Cardiac muscle cell (in vitro differentiated cells and primary cell): Measurements from ENCODE around the gene MAPK4. TPM values are rescaled to one million over a fixed set of nuclear protein-coding genes. Genes with fewer than 3 reads are reported as not detected.
A peak's percentile ranks its signal among the peaks of the same experiment; 100 is the strongest.

ENCODE experiments used
- DNase-seq, 2 donors: peaks; one replicate each; pipeline versions ENCODE4 v3.0.0 to v3.0.0-alpha.2; 2010 to 2017; ENCODE audit warnings: low read depth in 1 of 2, low spot score in 1 of 2
- H3K27ac ChIP-seq: fragments of 200-600 bp; sonication (generic); 2 replicates; pipeline ENCODE4 v1.5.1; 2016
- H3K27me3 ChIP-seq: fragments of 200-600 bp; sonication (generic); 2 replicates; pipeline ENCODE4 v1.6.0; 2016; ENCODE audit warnings: control low read depth
- H3K36me3 ChIP-seq: fragments of 200-600 bp; sonication (generic); 2 replicates; pipeline ENCODE4 v1.5.1; 2016; ENCODE audit warnings: control low read depth
- H3K4me1 ChIP-seq: fragments of 200-600 bp; sonication (generic); 2 replicates; pipeline ENCODE4 v1.8.1; 2017; ENCODE audit warnings: low read depth, mild to moderate bottlenecking, mixed run types
- H3K4me3 ChIP-seq: fragments of 200-600 bp; sonication (generic); 2 replicates; pipeline ENCODE4 v1.5.1; 2016; ENCODE audit warnings: mild to moderate bottlenecking
- H3K9me3 ChIP-seq: fragments of 200-600 bp; sonication (generic); 2 replicates; pipeline ENCODE4 v1.5.1; 2017; ENCODE audit warnings: low read depth, mild to moderate bottlenecking, control low read depth
- polyA plus RNA-seq: library from polyadenylated mRNA; unstranded; fragments of >200 nt; fragmentation: Nextera tagmentation; extraction: Ambion mirVana; gene quantifications from 2 replicates; pipeline ENCODE4 v1.2.1, GENCODE V29; 2016
- total RNA-seq: library from RNA; depleted of rRNA; stranded (reverse); fragments of >200 nt; gene quantifications from 2 replicates; pipeline ENCODE4 v1.2.3, GENCODE V29; 2016
- TF ChIP-seq, protein P1 (sequence below): IDR thresholded peaks from 2 replicates; pipeline ENCODE4 v1.5.1; 2012; ENCODE audit warnings: low read depth, mild to moderate bottlenecking, low read length

MAPK4 gene
- total and polyA plus RNA-seq, 2 experiments from 2014 or later, result 36.9 to 68.9 TPM

- H3K4me3 ChIP-seq, result no peak overlapping the region
- TF ChIP-seq, protein P1, sequence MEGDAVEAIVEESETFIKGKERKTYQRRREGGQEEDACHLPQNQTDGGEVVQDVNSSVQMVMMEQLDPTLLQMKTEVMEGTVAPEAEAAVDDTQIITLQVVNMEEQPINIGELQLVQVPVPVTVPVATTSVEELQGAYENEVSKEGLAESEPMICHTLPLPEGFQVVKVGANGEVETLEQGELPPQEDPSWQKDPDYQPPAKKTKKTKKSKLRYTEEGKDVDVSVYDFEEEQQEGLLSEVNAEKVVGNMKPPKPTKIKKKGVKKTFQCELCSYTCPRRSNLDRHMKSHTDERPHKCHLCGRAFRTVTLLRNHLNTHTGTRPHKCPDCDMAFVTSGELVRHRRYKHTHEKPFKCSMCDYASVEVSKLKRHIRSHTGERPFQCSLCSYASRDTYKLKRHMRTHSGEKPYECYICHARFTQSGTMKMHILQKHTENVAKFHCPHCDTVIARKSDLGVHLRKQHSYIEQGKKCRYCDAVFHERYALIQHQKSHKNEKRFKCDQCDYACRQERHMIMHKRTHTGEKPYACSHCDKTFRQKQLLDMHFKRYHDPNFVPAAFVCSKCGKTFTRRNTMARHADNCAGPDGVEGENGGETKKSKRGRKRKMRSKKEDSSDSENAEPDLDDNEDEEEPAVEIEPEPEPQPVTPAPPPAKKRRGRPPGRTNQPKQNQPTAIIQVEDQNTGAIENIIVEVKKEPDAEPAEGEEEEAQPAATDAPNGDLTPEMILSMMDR, result no peak
- H3K27me3 ChIP-seq, result no peaks in the 10 kb centered on the region
- DNase-seq, result no peak
- H3K4me1 ChIP-seq, result peaks cover 28% of the 10 kb centered on the region
- no peaks in the 10 kb centered on the region for H3K36me3 ChIP-seq
- peak overlapping the region; percentile 50 for H3K27ac ChIP-seq
- no peaks in the 10 kb centered on the region for H3K9me3 ChIP-seq
Observed at GRCh38 chr18:50749945-50750344, 190.1 kb downstream of the MAPK4 start.

DNA sequence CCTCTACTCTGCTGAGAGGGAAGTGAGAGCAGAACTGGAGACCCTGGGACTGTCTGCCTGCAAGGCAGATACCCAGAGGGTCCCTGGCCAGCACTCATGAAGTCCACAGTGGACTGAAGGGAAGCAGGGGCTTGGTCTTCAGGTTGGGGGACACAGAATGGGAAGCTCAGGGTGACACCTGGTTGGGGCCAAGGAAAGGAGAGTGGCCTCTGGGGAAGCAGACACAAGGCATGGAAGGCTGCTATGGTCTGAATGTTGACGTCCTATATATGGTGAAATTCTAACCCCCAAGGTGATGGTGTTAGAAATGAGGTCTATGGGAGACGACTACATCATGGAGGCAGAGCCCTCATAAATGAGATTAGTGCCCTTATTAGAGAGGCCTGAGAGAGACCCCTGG, 190.7 kb downstream of the MAPK4 start:
- H3K9me3 ChIP-seq, result no peaks in the 10 kb centered on the region
- H3K27me3 ChIP-seq, result no peaks in the 10 kb centered on the region
- H3K4me1 ChIP-seq, result peaks cover 28% of the 10 kb centered on the region
- no peaks in the 10 kb centered on the region for H3K36me3 ChIP-seq
- no peak overlapping the region for H3K27ac ChIP-seq
- no peak for DNase-seq
- TF ChIP-seq, protein P1, result no peak
- H3K4me3 ChIP-seq, result no peak overlapping the region

DNA sequence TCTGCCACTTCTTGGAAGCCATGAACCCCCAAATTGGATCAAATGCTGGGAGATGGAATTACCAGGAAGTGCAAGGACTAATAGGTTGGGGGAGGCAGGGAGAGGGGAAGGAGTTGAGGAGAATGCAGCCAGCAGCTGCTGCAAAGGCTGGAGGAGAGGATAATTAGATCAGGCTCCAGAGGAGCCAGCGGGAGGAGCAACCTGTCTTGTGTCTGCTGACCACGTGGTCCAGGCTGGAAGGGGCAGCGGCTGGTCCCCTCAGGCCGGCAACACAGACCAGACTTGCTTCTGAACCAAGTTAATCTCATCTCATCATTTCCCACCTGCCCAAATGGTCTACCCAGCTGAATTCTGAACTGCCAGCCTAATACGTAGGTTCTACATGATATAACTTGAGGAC, 191.6 kb downstream of the MAPK4 start:
- Histone ChIP-seq H3K27me3 (no peaks in the 10 kb centered on the region), H3K27ac (no peak overlapping the region), H3K4me1 (peaks cover 22% of the 10 kb centered on the region), H3K9me3 (no peaks in the 10 kb centered on the region), H3K36me3 (no peaks in the 10 kb centered on the region), H3K4me3 (no peak overlapping the region)
- TF ChIP-seq, protein P1, result no peak
- DNase-seq, result no peak

DNA sequence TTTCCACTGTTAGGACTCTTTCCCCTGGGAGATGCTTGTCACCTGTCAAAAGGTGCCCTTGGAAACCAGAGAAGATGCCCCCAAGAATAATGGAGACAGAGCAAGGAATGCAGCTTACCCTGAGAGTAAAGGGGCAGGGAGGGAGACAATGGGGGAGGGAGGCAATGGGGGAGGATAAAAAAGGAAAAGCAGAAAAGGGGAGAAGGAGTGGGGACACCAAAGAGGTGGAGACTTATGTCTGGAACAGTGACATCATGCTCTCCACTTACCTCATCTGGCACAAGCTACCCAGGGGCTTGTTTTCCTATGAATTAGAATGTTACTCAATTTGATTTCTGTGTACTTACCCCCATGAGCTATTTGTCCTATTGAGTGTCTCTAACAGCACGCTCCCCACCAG, 192.1 kb downstream of the MAPK4 start:
- H3K27ac ChIP-seq, result no peak overlapping the region

GRCh38 chr18:50753311-50753710, 193.4 kb downstream of the MAPK4 start:
- H3K9me3 ChIP-seq, result no peaks in the 10 kb centered on the region
- DNase-seq, result no peak
- no peak overlapping the region for H3K4me3 ChIP-seq
- TF ChIP-seq, protein P1, result no peak
- no peak overlapping the region for H3K27ac ChIP-seq
- no peaks in the 10 kb centered on the region for H3K27me3 ChIP-seq
- no peaks in the 10 kb centered on the region for H3K36me3 ChIP-seq
- H3K4me1 ChIP-seq, result peaks cover 17% of the 10 kb centered on the region

More for the DNA sequence above, 192.1 kb downstream of the MAPK4 start:
- H3K4me3 ChIP-seq, result no peak overlapping the region
- DNase-seq, result no peak
- no peaks in the 10 kb centered on the region for H3K9me3 ChIP-seq
- TF ChIP-seq, protein P1, result no peak
- H3K4me1 ChIP-seq, result peaks cover 22% of the 10 kb centered on the region
- H3K36me3 ChIP-seq, result no peaks in the 10 kb centered on the region
- H3K27me3 ChIP-seq, result no peaks in the 10 kb centered on the region

- Histone ChIP-seq H3K27ac (no peak overlapping the region), H3K4me1 (peaks cover 10% of the 10 kb centered on the region), H3K27me3 (no peaks in the 10 kb centered on the region), H3K4me3 (no peak overlapping the region), H3K36me3 (no peaks in the 10 kb centered on the region), H3K9me3 (no peaks in the 10 kb centered on the region)
- DNase-seq, result no peak
- TF ChIP-seq, protein P1, result no peak
Observed at GRCh38 chr18:50754297-50754696, 194.4 kb downstream of the MAPK4 start.
